HG03565 (cell line): ENCODE data around the gene CMTM4.
"Not testable (repeated sequence)": the region's sequence is repeated elsewhere in the genome, so short reads cannot be mapped to it uniquely, and the experiment has no call there.

Experiments
- ATAC-seq: cut with Tn5 transposase; IDR thresholded peaks from one replicate; pipeline ENCODE4 v1.9.1; 2021; ENCODE audit warnings: mild to moderate bottlenecking, moderate library complexity; ENCODE audit not compliant: unreplicated experiment

CMTM4 gene

DNA sequence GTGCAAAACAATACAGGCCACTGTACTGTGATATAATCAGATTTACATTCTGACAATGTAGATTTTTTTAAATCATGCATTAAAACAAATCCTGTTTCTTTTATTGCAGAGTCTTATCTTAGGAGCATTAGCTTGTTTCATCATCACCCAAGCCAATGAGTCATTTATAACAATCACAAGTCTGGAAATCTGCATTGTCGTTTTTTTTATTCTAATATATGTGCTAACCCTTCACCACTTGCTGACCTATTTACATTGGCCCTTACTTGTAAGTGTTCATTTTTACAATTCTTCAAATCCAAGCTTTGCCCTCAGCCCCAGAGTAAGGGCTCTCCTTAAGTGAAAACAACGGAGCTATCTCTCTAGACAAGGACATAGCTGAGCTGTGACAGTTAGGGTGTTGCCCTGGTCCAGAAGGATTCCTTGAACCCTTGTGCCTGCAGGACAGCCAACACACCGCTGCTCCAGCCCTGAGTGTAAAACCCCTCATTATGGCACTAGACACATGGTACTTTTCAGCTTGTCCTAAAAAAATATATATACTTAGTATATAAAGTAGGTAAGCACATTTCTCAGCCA is 126.6 kb downstream of the CMTM4 start:
- no peak for ATAC-seq

DNA sequence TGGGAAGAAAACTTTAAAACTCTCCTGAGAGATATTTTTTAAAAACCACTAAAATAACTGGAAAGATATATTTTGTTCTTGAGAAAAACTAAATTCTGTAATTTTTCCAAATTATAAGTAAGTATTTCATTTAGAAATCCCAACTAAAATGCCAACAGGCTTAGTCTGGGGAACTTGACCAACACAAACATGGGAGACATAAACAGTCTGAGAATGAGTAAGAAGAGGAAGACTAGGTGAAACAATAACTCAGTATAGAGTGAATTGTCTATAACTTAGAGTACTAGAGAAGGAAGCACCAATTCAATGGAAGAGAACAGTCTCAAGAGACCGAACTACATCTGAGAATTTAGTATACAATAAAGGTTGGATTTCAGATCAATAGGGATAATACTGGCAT is 127.4 kb downstream of the CMTM4 start:
- ATAC-seq = no peak

DNA sequence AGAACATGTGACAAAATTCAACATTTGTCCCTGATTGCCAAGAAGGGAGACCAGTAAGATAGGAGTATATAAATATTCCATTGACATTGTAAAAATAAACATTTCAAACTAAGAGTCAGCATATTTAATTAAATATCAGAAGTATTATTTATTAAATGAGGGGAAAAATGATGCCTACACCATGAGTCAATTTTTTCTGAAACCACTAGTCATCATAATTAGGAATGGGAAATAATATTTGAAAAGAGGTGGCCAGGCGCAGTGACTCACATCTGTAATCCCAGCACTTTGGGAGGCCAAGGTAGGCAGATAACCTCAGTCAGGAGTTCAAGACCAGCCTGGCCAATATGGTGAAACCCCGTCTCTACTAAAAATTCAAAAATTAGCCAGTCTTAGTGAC is 128.2 kb downstream of the CMTM4 start:
- ATAC-seq = no peak

DNA sequence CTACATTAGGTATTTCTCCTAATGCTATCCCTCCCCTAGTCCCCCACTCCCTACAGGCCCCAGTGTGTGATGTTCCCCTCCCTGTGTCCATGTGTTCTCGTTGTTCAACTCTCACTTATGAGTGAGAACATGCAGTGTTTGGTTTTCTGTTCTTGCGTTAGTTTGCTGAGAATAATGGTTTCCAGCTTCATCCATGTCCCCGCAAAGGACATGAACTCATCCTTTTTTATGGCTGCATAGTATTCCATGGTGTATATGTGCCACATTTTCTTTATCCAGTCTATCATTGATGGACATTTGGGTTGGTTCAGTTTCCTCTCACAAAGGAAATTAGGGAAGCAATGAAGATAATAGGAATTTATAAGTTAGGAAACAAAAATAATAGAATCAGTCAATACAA is 129.3 kb downstream of the CMTM4 start:
- ATAC-seq = not testable (repeated sequence)

DNA sequence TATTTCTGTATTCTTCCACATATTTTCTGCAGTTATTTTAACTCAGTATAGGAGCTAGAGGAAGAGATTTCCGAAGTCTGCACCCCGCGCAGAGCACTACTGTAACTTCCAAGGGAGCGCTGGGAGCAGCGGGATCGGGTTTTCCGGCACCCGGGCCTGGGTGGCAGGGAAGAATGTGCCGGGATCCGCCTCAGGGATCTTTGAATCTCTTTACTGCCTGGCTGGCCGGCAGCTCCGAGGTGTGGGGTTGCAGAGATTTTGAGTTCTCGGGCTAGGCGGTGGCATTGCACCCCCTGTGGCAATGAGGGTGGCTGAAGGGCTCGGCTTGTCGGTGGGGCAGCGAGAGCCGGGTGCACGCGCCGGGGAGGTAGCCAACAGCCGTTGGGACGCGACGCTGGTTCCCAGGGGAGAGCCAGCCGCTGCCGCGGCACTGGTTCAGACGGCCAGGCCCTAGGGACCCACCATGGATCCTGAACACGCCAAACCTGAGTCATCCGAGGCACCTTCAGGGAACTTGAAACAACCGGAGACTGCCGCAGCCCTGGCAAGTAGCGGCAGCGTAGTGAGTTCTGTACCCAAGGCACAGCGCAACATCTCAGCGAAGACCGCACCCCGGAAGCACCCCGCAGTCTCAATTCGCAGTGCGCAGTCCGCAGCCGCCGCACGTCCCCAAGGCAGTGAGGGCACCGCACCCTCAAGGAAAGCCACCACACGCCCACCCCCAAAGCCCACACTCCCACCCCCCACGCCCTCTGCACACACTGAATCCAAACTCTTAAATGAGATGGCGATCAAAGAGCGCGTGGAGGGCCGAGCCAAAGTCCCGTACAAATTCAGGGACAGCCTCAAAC is 130.3 kb downstream of the CMTM4 start, which contains the start of gene CMTM1:
TSS of gene CMTM1 (plus strand) at position 389 of the 851 bp plus-strand sequence. CDS start at position 464, 75 bp downstream.
- ATAC-seq = no peak
